A549 (cell line): ENCODE results near the gene BABAM2. TPM values are rescaled to one million over a fixed set of nuclear protein-coding genes. Genes with fewer than 3 reads are reported as not detected.

Experiments
- ATAC-seq, 2 experiments: fragments of 200-7000 bp in 1 of 2; fragments of >200 bp in 1 of 2; cut with Nextera tagmentation in 1 of 2; cut with Tn5 transposase in 1 of 2; 3 replicates each; pipeline versions ENCODE4 v1.8.0 to v1.9.1; 2018 to 2020; ENCODE audit warnings: mild to moderate bottlenecking in 1 of 2, moderate library complexity in 1 of 2
- CTCF ChIA-PET: fragments of 300-600 bp; sonication (Branson Sonifier 250); formaldehyde crosslinking; extraction: SDS; loops from one replicate; lab custom pipeline; 2021; ENCODE audit warnings: antibody characterized with exemption, inconsistent platforms; lab: Yijun Ruan, JAX
- POLR2A ChIA-PET: fragments of 350-600 bp; formaldehyde crosslinking; extraction: SDS; loops from one replicate; lab custom pipeline; 2021; ENCODE audit warnings: antibody characterized with exemption, inconsistent platforms; lab: Yijun Ruan, JAX
- DNase-seq, 2 experiments: peaks; one replicate each; pipeline versions ENCODE4 v3.0.0 to v3.0.0-alpha.2; 2011 to 2016; ENCODE audit warnings: low read depth in 1 of 2, low spot score in 1 of 2
- FAIRE-seq: peaks from 2 replicates; lab custom pipeline; 2011; peaks lifted over from hg19 to GRCh38; lab: Jason Lieb, UNC
- H3K27ac ChIP-seq, 2 experiments: fragments of >200 bp; sonication (Bioruptor Twin); formaldehyde crosslinking; 3 replicates each; pipeline ENCODE4 v1.5.1; 2016 to 2017
- H3K4me1 ChIP-seq: fragments of >200 bp; sonication (Bioruptor Twin); formaldehyde crosslinking; 3 replicates; pipeline ENCODE4 v1.6.1; 2016
- H3K4me2 ChIP-seq: fragments of >200 bp; sonication (Bioruptor Twin); formaldehyde crosslinking; 3 replicates; pipeline ENCODE4 v1.6.1; 2016
- H3K4me3 ChIP-seq: fragments of >200 bp; sonication (Bioruptor Twin); formaldehyde crosslinking; 3 replicates; pipeline ENCODE4 v1.5.1; 2016
- H3K9me3 ChIP-seq: fragments of >200 bp; sonication (Bioruptor Twin); formaldehyde crosslinking; 3 replicates; pipeline ENCODE4 v1.6.1; 2016
- E2F6 ChIP-seq: IDR thresholded peaks from 2 replicates; pipeline ENCODE4 v1.6.1; 2012; ENCODE audit warnings: low read depth, borderline replicate concordance
- EHF ChIP-seq: fragments of 250-450 bp; sonication (Bioruptor Pico); IDR thresholded peaks from 2 replicates; pipeline ENCODE4 v1.5.0; 2020; ENCODE audit warnings: mild to moderate bottlenecking
- ESRRA ChIP-seq: fragments of 150-350 bp; IDR thresholded peaks from 2 replicates; pipeline ENCODE4 v1.6.1; 2014; ENCODE audit warnings: mild to moderate bottlenecking, low read length, borderline replicate concordance
- FOXS1 ChIP-seq: fragments of 250-450 bp; sonication (Bioruptor Pico); IDR thresholded peaks from 2 replicates; pipeline ENCODE4 v1.5.0; 2020; ENCODE audit warnings: mild to moderate bottlenecking, moderate library complexity
- HES2 ChIP-seq: fragments of >200 bp; sonication (Bioruptor Twin); formaldehyde crosslinking; IDR thresholded peaks from 2 replicates; pipeline ENCODE4 v1.6.1; 2016
- HMGXB4 ChIP-seq: fragments of 250-450 bp; sonication (Bioruptor Pico); IDR thresholded peaks from 2 replicates; pipeline ENCODE4 v1.5.0; 2021; ENCODE audit warnings: mild to moderate bottlenecking, moderate library complexity, borderline replicate concordance
- HOXA7 ChIP-seq: fragments of 250-450 bp; sonication (Bioruptor Pico); IDR thresholded peaks from 2 replicates; pipeline ENCODE4 v1.5.0; 2020; ENCODE audit warnings: mild to moderate bottlenecking, moderate library complexity
- HOXB13 ChIP-seq: fragments of 250-450 bp; sonication (Bioruptor Pico); IDR thresholded peaks from 2 replicates; pipeline ENCODE4 v1.5.0; 2020; ENCODE audit warnings: low read depth, mild to moderate bottlenecking, moderate library complexity
- JUNB ChIP-seq: fragments of >200 bp; sonication (Bioruptor Twin); formaldehyde crosslinking; IDR thresholded peaks from 2 replicates; pipeline ENCODE4 v1.6.1; 2016
- KDM1A ChIP-seq: fragments of 200-600 bp; sonication (generic); IDR thresholded peaks from 2 replicates; pipeline ENCODE4 v1.6.1; 2016; ENCODE audit warnings: low read depth, mild to moderate bottlenecking
- MAFK ChIP-seq: fragments of 450-650 bp; IDR thresholded peaks from 2 replicates; pipeline ENCODE4 v1.6.1; 2014; ENCODE audit not compliant: partially characterized antibody
- MAX ChIP-seq: IDR thresholded peaks from 2 replicates; pipeline ENCODE4 v1.6.1; 2012
- MYC ChIP-seq: IDR thresholded peaks from 2 replicates; pipeline ENCODE4 v1.6.1; 2012; ENCODE audit warnings: mild to moderate bottlenecking, inconsistent platforms, low read length, improper control_type of control experiment, borderline replicate concordance
- NFE2L2 ChIP-seq: fragments of 150-350 bp; conservative IDR thresholded peaks from 2 replicates; pipeline ENCODE4 v1.6.1; 2014; ENCODE audit warnings: low read length
- NPAS2 ChIP-seq: fragments of 250-450 bp; sonication (Bioruptor Pico); IDR thresholded peaks from 2 replicates; pipeline ENCODE4 v1.8.0; 2022; ENCODE audit warnings: mild to moderate bottlenecking, moderate library complexity, borderline replicate concordance
- NR3C1 ChIP-seq: fragments of >200 bp; sonication (Bioruptor Twin); formaldehyde crosslinking; IDR thresholded peaks from 3 replicates; pipeline ENCODE4 v1.6.1; 2017
- PBX3 ChIP-seq: IDR thresholded peaks from 2 replicates; pipeline ENCODE4 v1.6.1; 2012
- PHF8 ChIP-seq: fragments of 200-600 bp; sonication (generic); IDR thresholded peaks from 2 replicates; pipeline ENCODE4 v1.6.1; 2016; ENCODE audit warnings: low read depth, mild to moderate bottlenecking, antibody characterized with exemption, moderate library complexity, borderline replicate concordance
- POLR2A ChIP-seq: IDR thresholded peaks from 2 replicates; pipeline ENCODE4 v1.6.1; 2012; ENCODE audit warnings: mild to moderate bottlenecking, low read length
- RARB ChIP-seq: fragments of 250-450 bp; sonication (Bioruptor Pico); IDR thresholded peaks from 2 replicates; pipeline ENCODE4 v1.8.0; 2021; ENCODE audit warnings: mild to moderate bottlenecking, moderate library complexity
- RFX5 ChIP-seq: fragments of 450-650 bp; IDR thresholded peaks from 2 replicates; pipeline ENCODE4 v1.7.1; 2014; ENCODE audit warnings: antibody characterized with exemption, mild to moderate bottlenecking, moderate library complexity
- RNF2 ChIP-seq: fragments of 200-600 bp; sonication (generic); IDR thresholded peaks from 2 replicates; pipeline ENCODE4 v1.6.1; 2016; ENCODE audit warnings: low read depth, mild to moderate bottlenecking, antibody characterized with exemption, moderate library complexity, borderline replicate concordance
- SMC3 ChIP-seq: fragments of >200 bp; sonication (Bioruptor Twin); formaldehyde crosslinking; IDR thresholded peaks from 3 replicates; pipeline ENCODE4 v1.6.1; 2018; ENCODE audit warnings: inconsistent platforms
- TP53 ChIP-seq: fragments of 250-450 bp; sonication (Bioruptor Pico); IDR thresholded peaks from 2 replicates; pipeline ENCODE4 v1.5.0; 2021; ENCODE audit warnings: mild to moderate bottlenecking, moderate library complexity
- USF2 ChIP-seq: fragments of 450-650 bp; IDR thresholded peaks from 2 replicates; pipeline ENCODE4 v1.6.1; 2014; ENCODE audit warnings: antibody characterized with exemption
- ZFP36 ChIP-seq: fragments of 450-650 bp; IDR thresholded peaks from 2 replicates; pipeline ENCODE4 v1.6.1; 2014; ENCODE audit warnings: borderline replicate concordance; ENCODE audit not compliant: partially characterized antibody
- WGBS: methylation state at CpG from one replicate; pipeline ENCODE4 v1.1.6; 2017; ENCODE audit errors: missing lambda C conversion rate; 5-methylcytosine and 5-hydroxymethylcytosine counted together
- polyA plus RNA-seq, 4 experiments: library from polyadenylated mRNA; depleted of rRNA in 3 of 4; stranded (reverse); fragments of >200 nt; fragmentation: RNase III in 1 of 4; extraction: RNeasy Plus Mini Kit Qiagen cat#74134 plus additional on column Dnase treatment in 1 of 4; gene quantifications; 2 replicates in 3 of 4; 3 replicates in 1 of 4; pipeline ENCODE4 v1.2.3, GENCODE V29; 2011 to 2017

The BABAM2 gene
- polyA plus RNA-seq, 2 of the 4 experiments (the other 2 are of a cell fraction): 53.7 to 78.4 TPM

- FAIRE-seq (no peak), DNase-seq (no peak), ATAC-seq (no peak)
- ChIA-PET CTCF (no interaction called here), POLR2A (interaction anchor here (0.6 kb wide), 1 partner anchor 36 kb away, joined by 3 read pairs; no protein-coding TSS in a partner anchor)
- H3K9me3 ChIP-seq: no peaks in the 10 kb centered on the region
- peaks cover 47% of the 10 kb centered on the region for H3K4me1 ChIP-seq
- H3K4me3 ChIP-seq: no peak overlapping the region
- peak overlapping the region; percentile 2 to 90; a peak in 4 of 6 replicates for H3K27ac ChIP-seq
- no peak overlapping the region for H3K4me2 ChIP-seq
- 83% methylated on average over 4 of the region's 4 CpGs for WGBS
- TF ChIP-seq RARB (CRISPR knock-in tag) (no peak), HMGXB4 (no peak), EHF (CRISPR knock-in tag) (no peak), PBX3 (no peak), KDM1A (no peak), RNF2 (no peak), MYC (no peak), RFX5 (no peak), HOXB13 (CRISPR knock-in tag) (no peak), JUNB (no peak), E2F6 (no peak), USF2 (no peak), NPAS2 (CRISPR knock-in tag) (no peak)
Observed at GRCh38 chr2:28279371-28279770, 388.8 kb downstream of the BABAM2 start.

- ATAC-seq (no peak), DNase-seq (no peak), FAIRE-seq (no peak)
- CTCF ChIA-PET: interaction anchor here (0.8 to 1.9 kb wide), 3 partner anchors 10 to 126 kb away, joined by 3 to 7 read pairs (median 3); no protein-coding TSS in a partner anchor
- TF ChIP-seq ZFP36: no peak
- TF ChIP-seq HOXA7 (CRISPR knock-in tag): no peak
- no peak for TF ChIP-seq POLR2A
- TF ChIP-seq MAX: no peak
- TF ChIP-seq HMGXB4: no peak
- no peak for TF ChIP-seq NFE2L2
- no peak for TF ChIP-seq EHF (CRISPR knock-in tag)
- TF ChIP-seq MAFK: no peak
- TF ChIP-seq SMC3: no peak
- no peak for TF ChIP-seq HES2
- no peak for TF ChIP-seq ESRRA
- no peak for TF ChIP-seq KDM1A
- TF ChIP-seq PHF8: no peak
- no peak for TF ChIP-seq FOXS1 (CRISPR knock-in tag)
- no peak for TF ChIP-seq USF2
- TF ChIP-seq NR3C1: no peak
- no peak for TF ChIP-seq JUNB
- no peak for TF ChIP-seq TP53 (CRISPR knock-in tag)
- WGBS: 85% methylated on average over 4 of the region's 4 CpGs
- peak overlapping the region in 1 of 2 experiments; percentile 90; a peak in 3 of 6 replicates for H3K27ac ChIP-seq
- peaks cover 35% of the 10 kb centered on the region for H3K4me1 ChIP-seq
- POLR2A ChIA-PET: no interaction called here
- H3K9me3 ChIP-seq: no peaks in the 10 kb centered on the region
- no peak overlapping the region for H3K4me2 ChIP-seq
- H3K4me3 ChIP-seq: no peak overlapping the region
Observed at GRCh38 chr2:28280619-28281018, 390.1 kb downstream of the BABAM2 start.
